SK-N-SH (cell line): ENCODE data around the gene LIMS2. TPM values are rescaled to one million over a fixed set of nuclear protein-coding genes. Genes with fewer than 3 reads are reported as not detected.

ENCODE experiments used
- CTCF ChIA-PET: fragments of 300-600, 350-600 bp; formaldehyde crosslinking; extraction: SDS; loops from one replicate; lab custom pipeline; 2021; lab: Yijun Ruan, JAX
- POLR2A ChIA-PET: fragments of 350-600 bp; sonication (Branson Sonifier 250); formaldehyde crosslinking; extraction: SDS; loops from one replicate; lab custom pipeline; 2020; ENCODE audit warnings: antibody characterized with exemption, inconsistent platforms; lab: Yijun Ruan, JAX
- DNase-seq: peaks from one replicate; pipeline ENCODE4 v3.0.0; 2012
- H2AFZ ChIP-seq: fragments of 200-600 bp; sonication (generic); 2 replicates; pipeline ENCODE4 v1.8.1; 2016; ENCODE audit warnings: antibody characterized with exemption, mild to moderate bottlenecking, low read depth
- H3F3A ChIP-seq: fragments of 200-600 bp; sonication (generic); replicated peaks from 2 replicates; pipeline ENCODE3; 2016; ENCODE audit warnings: antibody characterized with exemption, mild to moderate bottlenecking; ENCODE audit not compliant: insufficient read depth
- H3K27ac ChIP-seq, 2 experiments: fragments of 200-500 bp in 1 of 2; fragments of 200-600 bp in 1 of 2; sonication (Bioruptor generic) in 1 of 2; sonication (generic), shearing (Covaris generic) in 1 of 2; 2 replicates each; pipeline versions ENCODE4 v1.5.1 to v1.6.1; 2014 to 2016; ENCODE audit warnings: low read depth in 2 of 2, inconsistent platforms in 1 of 2, low read length in 1 of 2, mild to moderate bottlenecking in 1 of 2, mixed read lengths in 1 of 2
- H3K27me3 ChIP-seq: fragments of 200-600 bp; sonication (generic), shearing (Covaris generic); 2 replicates; pipeline ENCODE4 v1.6.1; 2016; ENCODE audit warnings: mixed run types; ENCODE audit not compliant: insufficient read depth
- H3K36me3 ChIP-seq, 2 experiments: fragments of 200-500 bp in 1 of 2; fragments of 200-600 bp in 1 of 2; sonication (Bioruptor generic) in 1 of 2; sonication (generic) in 1 of 2; replicated peaks in 1 of 2; 2 replicates each; pipeline versions ENCODE3 to v1.5.1; 2014 to 2016; ENCODE audit warnings: low read length in 1 of 2, mild to moderate bottlenecking in 1 of 2; ENCODE audit not compliant: insufficient read depth in 2 of 2, control insufficient read depth in 1 of 2
- H3K4me1 ChIP-seq, 2 experiments: fragments of 200-500 bp in 1 of 2; fragments of 200-600 bp in 1 of 2; sonication (Bioruptor generic) in 1 of 2; sonication (generic), shearing (Covaris generic) in 1 of 2; 2 replicates each; pipeline versions ENCODE4 v1.5.1 to v1.6.1; 2014 to 2016; ENCODE audit warnings: low read depth in 1 of 2, low read length in 1 of 2, mixed run types in 1 of 2; ENCODE audit not compliant: insufficient read depth in 2 of 2, control insufficient read depth in 1 of 2
- H3K4me2 ChIP-seq: fragments of 200-600 bp; sonication (generic), shearing (Covaris generic); 2 replicates; pipeline ENCODE4 v1.6.1; 2017; ENCODE audit warnings: mixed run types
- H3K4me3 ChIP-seq, 2 experiments: fragments of 200-500 bp in 1 of 2; fragments of 200-600 bp in 1 of 2; sonication (Bioruptor generic) in 1 of 2; sonication (generic), shearing (Covaris generic) in 1 of 2; 2 replicates each; pipeline versions ENCODE4 v1.5.1 to v1.8.1; 2014 to 2016; ENCODE audit warnings: low read depth in 2 of 2, inconsistent platforms in 1 of 2, low read length in 1 of 2, mild to moderate bottlenecking in 1 of 2, mixed read lengths in 1 of 2, moderate library complexity in 1 of 2
- H3K79me2 ChIP-seq: fragments of 200-600 bp; sonication (generic); 2 replicates; pipeline ENCODE4 v1.8.1; 2017; ENCODE audit warnings: mild to moderate bottlenecking; ENCODE audit not compliant: insufficient read depth
- H3K9ac ChIP-seq: fragments of 200-600 bp; sonication (generic); 2 replicates; pipeline ENCODE4 v1.6.1; 2017; ENCODE audit warnings: mixed run types
- H3K9me2 ChIP-seq: fragments of 200-600 bp; sonication (generic); 2 replicates; pipeline ENCODE4 v1.6.1; 2017; ENCODE audit warnings: mixed run types
- H3K9me3 ChIP-seq: fragments of 200-600 bp; sonication (generic); 2 replicates; pipeline ENCODE4 v1.6.1; 2017; ENCODE audit warnings: mixed run types, mild to moderate bottlenecking, moderate library complexity
- H4K20me1 ChIP-seq: fragments of 200-600 bp; sonication (generic); 2 replicates; pipeline ENCODE4 v1.6.1; 2017; ENCODE audit warnings: mild to moderate bottlenecking, mixed run types; ENCODE audit not compliant: insufficient read depth
- EP300 ChIP-seq, 2 experiments: IDR thresholded peaks; 2 replicates each; pipeline versions ENCODE4 v1.4.0 to v1.6.1; 2012; ENCODE audit warnings: borderline replicate concordance in 1 of 2, low read depth in 1 of 2, low read length in 1 of 2
- EZH2phosphoT487 ChIP-seq: fragments of 200-600 bp; sonication (generic); IDR thresholded peaks from 2 replicates; pipeline ENCODE4 v1.6.1; 2017; ENCODE audit warnings: low read depth, mixed run types, mild to moderate bottlenecking, antibody characterized with exemption, moderate library complexity, borderline replicate concordance
- FOXJ3 ChIP-seq: sonication (generic); formaldehyde crosslinking; IDR thresholded peaks from 2 replicates; pipeline ENCODE4 v1.5.1; 2020; ENCODE audit warnings: mild to moderate bottlenecking, missing genetic modification reagents
- GABPA ChIP-seq: IDR thresholded peaks from 2 replicates; pipeline ENCODE4 v1.4.0; 2012; ENCODE audit warnings: low read depth, mild to moderate bottlenecking
- GATA2 ChIP-seq: sonication (generic); formaldehyde crosslinking; IDR thresholded peaks from 2 replicates; pipeline ENCODE4 v1.5.0; 2020; ENCODE audit warnings: mild to moderate bottlenecking, missing genetic modification reagents
- JUND ChIP-seq: IDR thresholded peaks from 2 replicates; pipeline ENCODE4 v1.4.0; 2012
- MAX ChIP-seq: IDR thresholded peaks from 2 replicates; pipeline ENCODE4 v1.4.0; 2012; ENCODE audit warnings: low read depth
- MEF2A ChIP-seq: IDR thresholded peaks from 2 replicates; pipeline ENCODE4 v1.4.0; 2012; ENCODE audit warnings: low read depth, borderline replicate concordance
- MXI1 ChIP-seq: IDR thresholded peaks from 2 replicates; pipeline ENCODE4 v1.6.1; 2012; ENCODE audit warnings: mild to moderate bottlenecking, low read depth, low read length, improper control_type of control experiment
- NFIC ChIP-seq: IDR thresholded peaks from 2 replicates; pipeline ENCODE4 v1.4.0; 2012; ENCODE audit warnings: borderline replicate concordance
- PBX3 ChIP-seq: IDR thresholded peaks from 2 replicates; pipeline ENCODE4; 2012
- POLR2AphosphoS5 ChIP-seq: IDR thresholded peaks from 2 replicates; pipeline ENCODE4 v1.6.1; 2012; ENCODE audit warnings: low read depth, low read length
- RAD21 ChIP-seq: IDR thresholded peaks from 2 replicates; pipeline ENCODE4 v1.6.1; 2012; ENCODE audit warnings: mild to moderate bottlenecking, low read length
- REST ChIP-seq: IDR thresholded peaks from 2 replicates; pipeline ENCODE4 v1.6.1; 2012; ENCODE audit warnings: mild to moderate bottlenecking, low read depth, low read length, moderate library complexity
- RXRA ChIP-seq: IDR thresholded peaks from 2 replicates; pipeline ENCODE4 v1.4.0; 2012; ENCODE audit warnings: low read depth, mild to moderate bottlenecking, borderline replicate concordance
- SIN3A ChIP-seq: IDR thresholded peaks from 2 replicates; pipeline ENCODE4 v1.6.1; 2012; ENCODE audit warnings: low read depth, mild to moderate bottlenecking, low read length, moderate library complexity, borderline replicate concordance
- TAF1 ChIP-seq: IDR thresholded peaks from 2 replicates; pipeline ENCODE4 v1.6.1; 2012; ENCODE audit warnings: low read depth, mild to moderate bottlenecking, low read length, moderate library complexity, borderline replicate concordance
- TCF12 ChIP-seq: IDR thresholded peaks from 2 replicates; pipeline ENCODE4 v1.4.0; 2012
- YY1 ChIP-seq: IDR thresholded peaks from 2 replicates; pipeline ENCODE4 v1.4.0; 2012; ENCODE audit warnings: low read depth, mild to moderate bottlenecking
- ZBTB33 ChIP-seq: IDR thresholded peaks from 2 replicates; pipeline ENCODE4 v1.4.0; 2012; ENCODE audit warnings: low read depth, borderline replicate concordance
- WGBS: methylation state at CpG from one replicate; pipeline ENCODE4 v1.1.6; 2017; ENCODE audit warnings: low lambda C conversion rate; 5-methylcytosine and 5-hydroxymethylcytosine counted together
- polyA plus RNA-seq, 3 experiments: library from polyadenylated mRNA; depleted of rRNA; stranded (reverse); fragments of >200 nt; gene quantifications; 2 replicates each; pipeline ENCODE4 v1.2.3, GENCODE V29; 2012

LIMS2 gene
- polyA plus RNA-seq, 1 of the 3 experiments (the other 2 are of a cell fraction): 2.7 TPM

- no peaks in the 10 kb centered on the region for H3K79me2 ChIP-seq
- no peaks in the 10 kb centered on the region for H3K9me3 ChIP-seq
- H3K4me2 ChIP-seq: no peak overlapping the region
- no peak overlapping the region for H3K27ac ChIP-seq
- H3K4me3 ChIP-seq: no peak overlapping the region
- H3F3A ChIP-seq: no peaks in the 10 kb centered on the region
- H3K36me3 ChIP-seq: no peaks in the 10 kb centered on the region
- no peaks in the 10 kb centered on the region for H3K4me1 ChIP-seq
- POLR2A ChIA-PET: no interaction called here
- no peak for DNase-seq
- no peaks in the 10 kb centered on the region for H4K20me1 ChIP-seq
- CTCF ChIA-PET: interaction anchor here (1.0 to 2.4 kb wide), 3 partner anchors 13 to 45 kb away, joined by 3 to 11 read pairs (median 3); no protein-coding TSS in a partner anchor
- no peak overlapping the region for H3K9ac ChIP-seq
- H3K9me2 ChIP-seq: no peaks in the 10 kb centered on the region
- no peak for TF ChIP-seq RAD21
- TF ChIP-seq PBX3: no peak
- TF ChIP-seq JUND: no peak
- no peak for TF ChIP-seq NFIC
- no peak for TF ChIP-seq MAX
- no peak for TF ChIP-seq TAF1
- no peak for TF ChIP-seq FOXJ3 (CRISPR knock-in tag)
- no peak for TF ChIP-seq MXI1
- TF ChIP-seq GATA2 (CRISPR knock-in tag): no peak
- TF ChIP-seq SIN3A: no peak
- no peak for TF ChIP-seq REST
- TF ChIP-seq GABPA: no peak
- no peak for TF ChIP-seq YY1
- no peak for TF ChIP-seq ZBTB33
- TF ChIP-seq MEF2A: no peak
- no peak for TF ChIP-seq RXRA
- no peak for TF ChIP-seq TCF12
- no peak for TF ChIP-seq POLR2AphosphoS5
- no peak for TF ChIP-seq EZH2phosphoT487
- TF ChIP-seq EP300 (IDR thresholded peaks at IDR 0.05; ENCODE audit: borderline replicate concordance in 1 of 2, low read depth in 1 of 2, low read length in 1 of 2): no peak
- WGBS: 90% methylated on average over 8 of the region's 8 CpGs
- H3K27me3 ChIP-seq: no peaks in the 10 kb centered on the region
- H2AFZ ChIP-seq: no peak overlapping the region
These were observed 70.3 kb downstream of the LIMS2 start for GRCh38 chr2:127604986-127605385.
